Activated CD4-positive, alpha-beta T cell treated with anti-CD3 and anti-CD28 coated beads, Interleukin-2, amount 10 ng/mL, durations not matched to agents 7 days and 5 days (primary cell): ENCODE measurements around the gene RUVBL1. TPM values are rescaled to one million over a fixed set of nuclear protein-coding genes. Genes with fewer than 3 reads are reported as not detected.

Experiments used
- CTCF ChIA-PET: fragments of 350-600 bp; sonication (Branson Sonifier 250); formaldehyde crosslinking; loops from one replicate; lab custom pipeline; 2021; ENCODE audit warnings: antibody characterized with exemption; lab: Charles Lee
- POLR2A ChIA-PET: fragments of 350-600 bp; sonication (Branson Sonifier 250); formaldehyde crosslinking; loops from one replicate; lab custom pipeline; 2021; ENCODE audit warnings: antibody characterized with exemption; lab: Charles Lee
- DNase-seq: peaks from one replicate; pipeline ENCODE4 v3.0.0-alpha.2; 2020
- H3K27ac Mint-ChIP-seq: one replicate; pipeline ENCODE4 v1.8.0; 2021; ENCODE audit warnings: mild to moderate bottlenecking, moderate library complexity, mixed read lengths
- H3K27me3 Mint-ChIP-seq: one replicate; pipeline ENCODE4 v1.8.0; 2021; ENCODE audit warnings: mixed read lengths
- H3K36me3 Mint-ChIP-seq: one replicate; pipeline ENCODE4 v1.8.0; 2021; ENCODE audit warnings: low read depth, mixed read lengths
- H3K4me1 Mint-ChIP-seq: one replicate; pipeline ENCODE4 v1.8.0; 2021; ENCODE audit warnings: mixed read lengths
- H3K4me3 Mint-ChIP-seq: one replicate; pipeline ENCODE4 v1.8.0; 2021; ENCODE audit warnings: mild to moderate bottlenecking, moderate library complexity, mixed read lengths
- H3K9me3 Mint-ChIP-seq: one replicate; pipeline ENCODE4 v1.8.0; 2021; ENCODE audit warnings: mixed read lengths
- total RNA-seq, 2 experiments: library from RNA; stranded (reverse); gene quantifications; one replicate each; pipeline ENCODE4 v1.2.3, GENCODE V29; 2021

RUVBL1 gene
- total RNA-seq, 2 experiments from 2014 or later: 58.3 to 58.7 TPM

DNA sequence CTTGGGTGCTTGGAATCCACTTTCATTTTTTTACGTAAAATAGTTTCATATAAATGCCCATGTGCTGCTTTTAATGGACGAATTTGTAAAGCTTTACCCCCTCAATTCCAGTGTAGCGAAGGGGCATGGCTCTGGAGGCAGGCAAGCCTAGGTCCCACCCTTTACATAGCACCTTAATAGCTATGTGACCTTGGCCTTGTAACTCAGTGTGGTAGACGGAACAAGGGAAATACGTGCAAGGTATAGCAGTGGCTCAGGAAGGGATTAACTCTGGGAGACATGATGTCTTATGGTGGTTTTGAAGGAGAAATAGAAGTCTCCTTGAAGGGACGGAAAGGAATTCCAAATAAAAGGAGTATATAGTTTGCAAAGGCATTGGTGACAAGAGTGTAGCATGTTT is 70.0 kb downstream of the RUVBL1 start:
- peaks cover 46% of the 10 kb centered on the region for H3K4me1 Mint-ChIP-seq
- H3K4me3 Mint-ChIP-seq: peak overlapping the region; percentile 99
- CTCF ChIA-PET: interaction anchor here (0.9 to 1.4 kb wide), 2 partner anchors 12 to 25 kb away, joined by 3 to 4 read pairs; no protein-coding TSS in a partner anchor
- H3K9me3 Mint-ChIP-seq: no peaks in the 10 kb centered on the region
- DNase-seq: no peak
- peaks cover 4% of the 10 kb centered on the region for H3K27me3 Mint-ChIP-seq
- peak overlapping the region; percentile 74 for H3K27ac Mint-ChIP-seq
- POLR2A ChIA-PET: no interaction called here
- H3K36me3 Mint-ChIP-seq: peaks cover 40% of the 10 kb centered on the region

DNA sequence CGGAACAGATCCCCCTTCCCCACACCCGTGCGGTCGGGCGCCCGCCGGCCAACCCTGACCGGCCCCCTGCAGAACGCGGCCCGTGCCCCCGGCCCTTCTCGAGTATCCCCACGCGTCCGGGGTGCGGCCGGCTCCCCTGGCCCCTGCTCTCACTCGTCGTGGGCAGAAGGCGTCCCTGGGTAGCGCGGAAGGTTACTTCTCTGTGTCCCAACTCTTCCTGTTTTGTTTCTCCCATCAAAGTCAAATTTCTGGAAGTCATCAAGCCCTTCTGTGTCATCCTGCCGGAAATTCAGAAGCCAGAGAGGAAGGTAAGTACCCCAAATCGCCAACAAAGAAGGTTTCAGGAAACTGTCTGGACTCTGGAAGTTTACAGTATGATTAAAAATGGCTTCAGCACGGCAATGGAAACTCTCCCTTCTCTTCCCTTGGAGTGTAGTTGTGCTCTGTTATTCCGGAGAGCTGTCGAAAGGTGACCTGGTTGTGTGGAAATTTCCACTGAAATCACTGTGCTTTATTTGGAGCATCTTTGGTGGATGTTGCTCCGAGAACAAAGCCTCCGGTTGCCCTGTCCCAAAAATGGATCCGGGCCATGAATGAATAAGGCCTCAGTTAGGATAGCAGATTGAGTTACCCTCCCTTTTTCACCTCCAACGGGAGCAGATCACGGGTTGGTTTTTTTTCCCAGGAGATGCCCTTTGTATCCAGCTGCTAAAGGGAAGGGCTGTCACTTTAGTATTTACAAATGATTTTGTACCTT is 70.8 kb downstream of the RUVBL1 start:
- Mint-ChIP-seq H3K4me1 (peaks cover 46% of the 10 kb centered on the region), H3K9me3 (no peaks in the 10 kb centered on the region), H3K36me3 (peaks cover 39% of the 10 kb centered on the region), H3K27me3 (peaks cover 9% of the 10 kb centered on the region), H3K27ac (peak overlapping the region; percentile 99), H3K4me3 (peak overlapping the region; percentile 99)
- DNase-seq: no peak
- CTCF ChIA-PET: interaction anchor here (1.2 to 1.4 kb wide), 2 partner anchors 14 to 25 kb away, joined by 3 to 4 read pairs; no protein-coding TSS in a partner anchor
- POLR2A ChIA-PET: no interaction called here

DNA sequence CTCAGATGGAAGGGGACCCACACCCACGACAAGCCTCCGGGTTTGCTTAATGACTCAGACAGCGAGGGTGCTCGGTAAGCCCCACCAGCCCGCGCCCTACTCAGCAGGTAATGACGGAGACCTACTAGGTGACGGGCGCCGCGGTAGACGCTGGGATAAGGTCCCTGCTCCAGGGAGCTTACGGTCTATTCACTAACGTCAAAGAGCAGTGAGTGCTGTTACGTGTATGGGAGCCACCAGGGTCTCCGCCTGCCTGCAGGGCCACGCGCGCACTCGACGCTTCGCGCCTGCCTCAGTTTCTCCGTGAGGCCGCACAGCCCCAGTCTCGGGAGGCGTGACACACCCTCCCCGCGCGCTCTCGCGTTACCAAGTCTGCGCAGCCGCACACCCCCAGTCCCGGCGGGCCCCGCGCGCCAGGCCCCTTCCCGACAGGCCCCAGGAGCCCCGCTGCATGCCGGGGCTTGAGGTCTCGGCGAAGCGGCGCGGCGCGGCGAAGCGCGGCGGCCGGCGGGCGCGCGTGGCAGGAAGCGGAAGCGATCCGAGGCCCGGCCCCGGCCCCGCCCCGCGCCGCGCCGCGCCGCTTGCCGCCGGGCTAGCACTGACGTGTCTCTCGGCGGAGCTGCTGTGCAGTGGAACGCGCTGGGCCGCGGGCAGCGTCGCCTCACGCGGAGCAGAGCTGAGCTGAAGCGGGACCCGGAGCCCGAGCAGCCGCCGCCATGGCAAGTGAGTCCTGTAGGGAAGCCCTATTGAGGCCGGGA is 71.6 kb downstream of the RUVBL1 start, which contains the start of gene SEC61A1:
Gene SEC61A1 (plus strand): TSS at position 601 of the 758 bp plus-strand sequence. CDS start 116 bp downstream, at position 717.
- Mint-ChIP-seq H3K27me3 (peaks cover 11% of the 10 kb centered on the region), H3K36me3 (peaks cover 34% of the 10 kb centered on the region), H3K4me3 (peak within 1 kb of the TSS; percentile 99), H3K4me1 (peaks cover 44% of the 10 kb centered on the region), H3K9me3 (no peaks in the 10 kb centered on the region), H3K27ac (peak within 1 kb of the TSS; percentile 99)
- DNase-seq: peak; percentile 95
- POLR2A ChIA-PET: no interaction called here
- CTCF ChIA-PET: interaction anchor here (1.2 kb wide), 1 partner anchor 15 kb away, joined by 3 read pairs; no protein-coding TSS in a partner anchor

DNA sequence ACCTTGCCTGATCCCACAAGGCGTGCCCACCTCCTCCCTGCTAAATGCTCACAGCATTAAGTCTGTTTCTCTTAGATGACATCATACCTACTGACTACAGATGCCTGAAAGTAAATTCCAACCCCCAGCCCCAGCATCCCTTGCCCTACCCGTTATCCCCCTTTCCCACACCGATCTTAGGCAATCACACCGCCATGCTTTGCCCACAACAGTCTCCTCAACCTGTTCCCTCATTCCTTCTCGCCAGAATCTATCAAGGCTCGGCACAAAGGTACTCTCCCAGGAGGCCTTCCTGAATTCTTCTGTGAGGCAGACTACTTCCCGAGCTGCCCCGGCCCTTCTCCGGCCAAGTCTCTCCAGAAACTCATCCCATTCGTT is 72.2 kb downstream of the RUVBL1 start:
- peaks cover 32% of the 10 kb centered on the region for H3K36me3 Mint-ChIP-seq
- no peaks in the 10 kb centered on the region for H3K9me3 Mint-ChIP-seq
- peak overlapping the region; percentile 90 for H3K27ac Mint-ChIP-seq
- peaks cover 14% of the 10 kb centered on the region for H3K27me3 Mint-ChIP-seq
- no peak for DNase-seq
- ChIA-PET POLR2A (no interaction called here), CTCF (interaction anchor here (1.2 kb wide), 1 partner anchor 15 kb away, joined by 3 read pairs; no protein-coding TSS in a partner anchor)
- H3K4me3 Mint-ChIP-seq: peak overlapping the region; percentile 99
- peaks cover 42% of the 10 kb centered on the region for H3K4me1 Mint-ChIP-seq

DNA sequence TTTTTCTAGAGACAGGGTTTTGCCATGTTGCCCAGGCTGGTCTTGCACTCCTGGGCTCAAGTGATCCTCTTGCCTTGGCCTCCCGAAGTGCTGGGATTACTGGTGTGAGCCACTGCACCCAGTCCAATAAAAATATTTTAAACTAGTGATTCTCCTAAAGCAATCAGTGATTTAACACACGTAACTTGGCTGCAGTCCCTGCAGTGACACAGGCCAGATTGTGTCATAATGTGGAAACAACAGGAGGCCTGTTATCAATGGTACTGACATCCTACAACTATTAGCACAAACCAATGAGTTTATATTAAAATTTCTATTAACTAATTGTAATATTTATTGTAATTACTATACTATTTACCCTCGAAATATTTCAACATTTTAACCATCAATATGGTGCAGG is 73.0 kb downstream of the RUVBL1 start:
- H3K9me3 Mint-ChIP-seq: no peaks in the 10 kb centered on the region
- ChIA-PET CTCF (no interaction called here), POLR2A (no interaction called here)
- H3K4me1 Mint-ChIP-seq: peaks cover 37% of the 10 kb centered on the region
- H3K27ac Mint-ChIP-seq: no peak overlapping the region
- H3K36me3 Mint-ChIP-seq: peaks cover 28% of the 10 kb centered on the region
- peaks cover 18% of the 10 kb centered on the region for H3K27me3 Mint-ChIP-seq
- H3K4me3 Mint-ChIP-seq: peak overlapping the region; percentile 99
- no peak for DNase-seq

DNA sequence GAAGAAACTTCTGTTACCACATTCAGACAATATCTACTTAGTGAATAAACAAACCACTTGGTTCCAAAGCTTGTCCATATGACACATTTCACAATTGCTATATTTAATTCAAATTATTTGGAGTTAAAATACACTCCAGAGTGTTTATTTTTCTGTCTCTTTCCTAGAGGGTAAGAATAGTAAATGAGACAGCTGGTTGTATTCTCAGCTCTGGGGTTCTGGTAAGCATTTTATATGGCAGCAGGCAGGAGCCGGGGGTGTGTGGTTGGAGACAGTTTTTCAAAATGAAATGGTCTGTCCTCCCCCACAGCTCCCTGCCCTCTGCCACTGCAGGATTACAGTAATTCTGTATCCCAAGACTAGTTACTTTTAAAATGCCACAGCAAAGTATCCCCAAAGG is 82.3 kb downstream of the RUVBL1 start:
- POLR2A ChIA-PET: no interaction called here
- H3K36me3 Mint-ChIP-seq: no peaks in the 10 kb centered on the region
- DNase-seq: no peak

DNA sequence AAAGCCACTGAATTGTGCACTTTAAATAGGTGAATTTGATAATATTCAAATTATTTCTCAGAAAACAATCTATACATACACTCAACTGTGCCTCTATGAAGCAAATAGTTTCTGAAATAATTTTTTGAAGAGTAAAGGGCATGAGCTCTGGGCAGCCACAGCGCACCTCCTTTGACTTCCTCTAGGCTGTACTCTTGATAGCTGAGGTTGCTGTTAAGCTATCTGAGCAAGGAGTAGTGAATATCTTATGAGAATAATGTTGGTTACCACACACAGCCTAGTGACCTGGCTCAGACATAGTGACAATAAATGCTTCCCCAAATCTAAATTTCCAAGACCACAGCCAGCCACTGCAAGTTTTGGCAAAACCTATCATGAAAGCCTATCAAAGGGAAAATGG is 83.0 kb downstream of the RUVBL1 start:
- POLR2A ChIA-PET: no interaction called here
- no peak for DNase-seq
- CTCF ChIA-PET: no interaction called here
- Mint-ChIP-seq H3K27ac (no peak overlapping the region), H3K4me1 (no peaks in the 10 kb centered on the region), H3K36me3 (no peaks in the 10 kb centered on the region), H3K9me3 (no peaks in the 10 kb centered on the region), H3K4me3 (no peak overlapping the region), H3K27me3 (peaks cover 37% of the 10 kb centered on the region)

More for the DNA sequence above, 82.3 kb downstream of the RUVBL1 start:
- CTCF ChIA-PET: no interaction called here
- no peak overlapping the region for H3K4me3 Mint-ChIP-seq
- peaks cover 38% of the 10 kb centered on the region for H3K27me3 Mint-ChIP-seq
- H3K9me3 Mint-ChIP-seq: no peaks in the 10 kb centered on the region
- no peaks in the 10 kb centered on the region for H3K4me1 Mint-ChIP-seq
- no peak overlapping the region for H3K27ac Mint-ChIP-seq

DNA sequence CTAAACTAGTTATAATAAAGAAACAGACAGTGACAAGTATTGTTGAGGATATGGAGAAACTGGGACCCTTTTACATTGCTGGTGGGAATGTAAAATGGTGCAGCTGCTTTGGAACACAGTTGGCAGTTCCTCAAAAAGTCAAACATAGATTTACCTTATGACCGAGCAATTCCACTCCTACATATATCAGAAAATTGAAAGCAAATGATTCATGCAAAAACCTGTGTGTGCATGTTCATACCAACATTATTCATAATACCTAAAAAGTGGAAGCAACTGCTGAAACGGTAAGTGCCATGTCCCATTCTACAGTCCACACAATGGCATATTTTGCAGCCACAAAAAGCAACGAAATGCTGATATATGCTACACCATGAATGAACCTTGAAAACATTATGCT is 83.6 kb downstream of the RUVBL1 start:
- no peaks in the 10 kb centered on the region for H3K4me1 Mint-ChIP-seq
- ChIA-PET POLR2A (no interaction called here), CTCF (interaction anchor here (1.2 kb wide), 1 partner anchor 16 kb away, joined by 3 read pairs; no protein-coding TSS in a partner anchor)
- H3K9me3 Mint-ChIP-seq: no peaks in the 10 kb centered on the region
- no peak overlapping the region for H3K4me3 Mint-ChIP-seq
- DNase-seq: no peak
- H3K27ac Mint-ChIP-seq: no peak overlapping the region
- peaks cover 36% of the 10 kb centered on the region for H3K27me3 Mint-ChIP-seq
- H3K36me3 Mint-ChIP-seq: no peaks in the 10 kb centered on the region

DNA sequence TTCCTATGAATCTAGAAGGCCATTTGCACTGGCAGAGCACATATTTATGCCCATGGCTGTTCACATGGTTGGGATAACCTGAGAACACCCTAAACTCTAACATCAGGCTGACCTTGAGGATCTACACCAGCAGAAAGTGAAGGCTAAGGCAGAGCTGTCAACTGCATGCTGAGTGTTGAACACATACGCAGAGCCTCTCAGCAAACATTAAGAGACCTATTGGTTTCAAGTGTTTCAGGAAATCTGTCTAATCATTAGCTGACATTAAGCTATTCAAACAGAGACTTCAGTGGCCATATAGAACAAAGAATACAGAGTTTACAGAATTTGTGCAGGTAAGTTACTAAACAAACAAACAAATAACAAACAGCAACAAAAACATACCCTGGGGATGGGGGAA is 87.5 kb downstream of the RUVBL1 start:
- Mint-ChIP-seq H3K27ac (no peak overlapping the region), H3K4me3 (no peak overlapping the region), H3K4me1 (no peaks in the 10 kb centered on the region), H3K27me3 (peaks cover 26% of the 10 kb centered on the region), H3K9me3 (no peaks in the 10 kb centered on the region), H3K36me3 (no peaks in the 10 kb centered on the region)
- no peak for DNase-seq
- ChIA-PET POLR2A (no interaction called here), CTCF (no interaction called here)

DNA sequence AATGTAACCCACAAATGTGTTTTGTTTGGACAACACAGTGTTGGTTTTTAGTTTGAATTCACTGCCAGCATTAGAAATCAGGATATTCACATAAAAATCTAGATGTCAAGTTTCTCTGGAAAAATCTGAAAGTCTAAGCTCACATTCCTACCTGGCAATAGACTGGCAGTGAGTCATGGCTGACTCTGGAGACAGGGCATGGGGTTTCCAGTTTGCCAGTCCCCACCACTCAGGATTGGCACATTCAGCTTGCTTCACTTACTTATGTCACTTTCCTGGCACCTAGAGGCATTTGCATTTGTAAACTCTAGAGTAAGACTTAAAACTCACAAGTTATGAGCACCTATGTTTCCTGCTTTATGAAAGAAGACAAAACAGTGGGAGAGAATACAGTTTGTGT is 90.5 kb downstream of the RUVBL1 start:
- Mint-ChIP-seq H3K27ac (no peak overlapping the region), H3K4me1 (no peaks in the 10 kb centered on the region), H3K4me3 (no peak overlapping the region), H3K36me3 (no peaks in the 10 kb centered on the region), H3K27me3 (peaks cover 10% of the 10 kb centered on the region), H3K9me3 (no peaks in the 10 kb centered on the region)
- ChIA-PET POLR2A (no interaction called here), CTCF (no interaction called here)
- DNase-seq: no peak

Other genes starting within 250 kb of the RUVBL1 start
- gene KBTBD12, start 208.6 kb downstream of the RUVBL1 start, total RNA-seq: not detected
- gene SEC61A1, start 71.4 kb downstream of the RUVBL1 start, total RNA-seq: 100 to 1,000 TPM; 159 to 167 TPM
- gene EEFSEC, start 29.7 kb upstream of the RUVBL1 start, total RNA-seq: 10 to 100 TPM; 16.6 to 17.1 TPM